Prostate gland (tissue), 2 donors: ENCODE data around the gene IGLL5. TPM values are rescaled to one million over a fixed set of nuclear protein-coding genes. Genes with fewer than 3 reads are reported as not detected.

Source experiments
- DNase-seq: peaks from one replicate; pipeline ENCODE4 v3.0.0-alpha.2; 2019; ENCODE audit warnings: low spot score
- H3K27ac ChIP-seq, 2 donors: fragments of 200-600 bp; sonication (generic); 2 replicates each; pipeline ENCODE4 v1.5.1; 2017 to 2019
- H3K27me3 ChIP-seq: fragments of 200-600 bp; sonication (generic); replicated peaks from 2 replicates; pipeline ENCODE4 v1.5.1; 2019; ENCODE audit not compliant: insufficient read depth
- H3K36me3 ChIP-seq, 2 donors: fragments of 200-600 bp; sonication (generic); 1 replicate in 1 of 2; 2 replicates in 1 of 2; pipeline versions ENCODE4 v1.5.1 to v1.8.1; 2017 to 2019
- H3K4me1 ChIP-seq: fragments of 200-600 bp; sonication (generic); replicated peaks from 2 replicates; pipeline ENCODE4 v1.5.1; 2019
- H3K4me3 ChIP-seq, 2 donors: fragments of 200-600 bp; sonication (generic); 2 replicates each; pipeline ENCODE4 v1.5.1; 2017 to 2019
- H3K9me3 ChIP-seq: fragments of 200-600 bp; sonication (generic); 2 replicates; pipeline ENCODE4 v1.5.1; 2017
- POLR2A ChIP-seq: fragments of 450-650 bp; IDR thresholded peaks from one replicate; pipeline ENCODE4 v1.6.1; 2016; ENCODE audit warnings: antibody characterized with exemption, mild to moderate bottlenecking
- POLR2AphosphoS5 ChIP-seq: sonication (generic); formaldehyde crosslinking; IDR thresholded peaks from one replicate; pipeline ENCODE4 v1.6.1; 2017; ENCODE audit warnings: antibody characterized with exemption
- WGBS: methylation state at CpG from one replicate; pipeline ENCODE4 v1.1.5; 2018; 5-methylcytosine and 5-hydroxymethylcytosine counted together
- intact Hi-C: fragments of 100-400 bp; cut with DNase I; formaldehyde crosslinking; loops from one replicate; pipeline ENCODE4 v1.14.2; 2022
- total RNA-seq, 2 donors: library from RNA; depleted of rRNA; stranded (reverse); fragments of >200 nt; gene quantifications; one replicate each; pipeline ENCODE4 v1.1.0, GENCODE V29; 2016
- TF ChIP-seq, protein P1 (sequence below), 4 experiments: fragments of 200-600 bp in 2 of 4; fragments of 450-650 bp in 2 of 4; sonication (generic) in 2 of 4; IDR thresholded peaks; 1 replicate in 3 of 4; 2 replicates in 1 of 4; pipeline ENCODE4 v1.5.1; 2016 to 2019; ENCODE audit warnings: antibody characterized with exemption in 4 of 4, mild to moderate bottlenecking in 2 of 4, moderate library complexity in 2 of 4

Gene IGLL5
- total RNA-seq, 2 donors from 2014 or later: not detected

DNA sequence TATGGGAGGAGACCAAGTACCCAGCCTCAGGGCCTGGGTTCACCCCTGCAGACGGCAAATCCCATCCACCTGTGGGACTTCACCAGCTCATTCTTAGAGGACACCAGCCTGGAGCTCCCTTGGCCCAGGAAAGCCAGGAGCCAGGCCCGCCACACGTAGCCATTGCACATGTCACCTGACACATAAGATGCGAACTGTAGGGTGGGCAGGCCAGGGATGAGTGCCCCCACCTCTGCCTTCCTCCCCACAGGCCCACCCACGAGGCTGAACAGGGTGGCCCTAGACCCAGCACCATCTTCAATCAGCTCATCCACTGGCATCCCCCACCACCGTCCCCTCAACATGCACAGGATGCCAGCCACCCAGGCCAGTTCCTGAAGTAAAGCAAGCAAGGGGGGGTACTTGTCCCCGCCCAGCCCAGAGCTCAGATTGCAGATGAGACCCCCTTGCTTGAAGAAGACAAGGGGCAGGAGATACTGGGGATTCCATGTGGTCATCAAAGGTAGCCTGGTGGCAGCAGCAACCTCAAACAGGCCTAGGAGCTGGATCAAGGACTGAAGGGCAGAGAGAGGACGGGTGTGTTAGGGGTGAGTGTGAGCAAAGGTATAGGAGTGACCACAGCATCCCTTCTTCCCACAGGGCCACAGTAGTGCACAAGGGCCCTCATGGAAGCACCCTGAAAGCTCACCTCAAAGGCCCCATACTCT is 45.6 kb downstream of the IGLL5 start:
- H3K27ac ChIP-seq: no peak overlapping the region
- no peak overlapping the region for H3K4me3 ChIP-seq
- no peaks in the 10 kb centered on the region for H3K27me3 ChIP-seq
- no peaks in the 10 kb centered on the region for H3K4me1 ChIP-seq
- WGBS: 89% methylated on average over 8 of the region's 8 CpGs
- TF ChIP-seq, protein P1, sequence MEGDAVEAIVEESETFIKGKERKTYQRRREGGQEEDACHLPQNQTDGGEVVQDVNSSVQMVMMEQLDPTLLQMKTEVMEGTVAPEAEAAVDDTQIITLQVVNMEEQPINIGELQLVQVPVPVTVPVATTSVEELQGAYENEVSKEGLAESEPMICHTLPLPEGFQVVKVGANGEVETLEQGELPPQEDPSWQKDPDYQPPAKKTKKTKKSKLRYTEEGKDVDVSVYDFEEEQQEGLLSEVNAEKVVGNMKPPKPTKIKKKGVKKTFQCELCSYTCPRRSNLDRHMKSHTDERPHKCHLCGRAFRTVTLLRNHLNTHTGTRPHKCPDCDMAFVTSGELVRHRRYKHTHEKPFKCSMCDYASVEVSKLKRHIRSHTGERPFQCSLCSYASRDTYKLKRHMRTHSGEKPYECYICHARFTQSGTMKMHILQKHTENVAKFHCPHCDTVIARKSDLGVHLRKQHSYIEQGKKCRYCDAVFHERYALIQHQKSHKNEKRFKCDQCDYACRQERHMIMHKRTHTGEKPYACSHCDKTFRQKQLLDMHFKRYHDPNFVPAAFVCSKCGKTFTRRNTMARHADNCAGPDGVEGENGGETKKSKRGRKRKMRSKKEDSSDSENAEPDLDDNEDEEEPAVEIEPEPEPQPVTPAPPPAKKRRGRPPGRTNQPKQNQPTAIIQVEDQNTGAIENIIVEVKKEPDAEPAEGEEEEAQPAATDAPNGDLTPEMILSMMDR (IDR thresholded peaks at IDR 0.05): no peak
- TF ChIP-seq POLR2A: no peak
- TF ChIP-seq POLR2AphosphoS5: no peak
- H3K36me3 ChIP-seq: no peaks in the 10 kb centered on the region
- no peaks in the 10 kb centered on the region for H3K9me3 ChIP-seq
- intact Hi-C loops: no loop called here
- DNase-seq: no peak

DNA sequence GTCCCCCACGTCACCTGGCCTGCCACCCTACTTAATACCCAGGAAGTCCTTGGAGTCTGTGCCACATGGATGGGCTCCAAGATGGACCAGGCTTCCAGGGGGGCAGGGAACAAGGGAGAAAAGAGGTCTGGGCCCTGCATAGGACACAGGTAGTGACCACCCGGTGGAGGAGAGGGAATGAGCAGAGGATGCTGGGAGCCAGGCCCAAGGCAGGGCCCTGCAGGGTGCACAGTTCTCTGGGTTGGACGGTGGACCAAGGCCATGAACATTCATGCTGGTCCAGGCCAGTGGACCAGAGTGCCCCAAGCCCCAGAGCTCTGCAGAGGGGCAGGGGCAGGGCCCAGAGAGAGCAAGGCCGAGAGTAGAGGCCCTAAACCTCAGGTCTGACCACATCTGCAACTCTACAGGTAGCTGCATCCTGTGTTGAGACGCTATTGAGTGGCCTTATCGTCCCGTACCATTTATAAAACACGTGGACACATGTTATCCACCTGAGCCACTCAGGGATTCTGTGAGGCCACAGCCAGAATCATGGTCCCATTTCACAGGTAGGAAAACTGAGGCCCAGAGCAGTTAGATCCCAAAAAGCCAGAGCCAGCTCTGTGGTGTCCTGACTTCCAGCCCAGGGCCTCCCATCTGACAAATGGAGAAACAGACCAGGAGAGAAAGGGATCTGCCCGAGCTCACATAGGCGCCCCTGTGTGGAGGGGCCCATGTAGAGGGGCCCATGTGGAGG is 46.4 kb downstream of the IGLL5 start:
- no peak overlapping the region for H3K27ac ChIP-seq
- no peaks in the 10 kb centered on the region for H3K9me3 ChIP-seq
- intact Hi-C loops: no loop called here
- no peaks in the 10 kb centered on the region for H3K4me1 ChIP-seq
- 87% methylated on average over 10 of the region's 10 CpGs for WGBS
- no peak for DNase-seq
- H3K4me3 ChIP-seq: no peak overlapping the region
- no peaks in the 10 kb centered on the region for H3K36me3 ChIP-seq
- TF ChIP-seq, protein P1 (IDR thresholded peaks at IDR 0.05): no peak
- TF ChIP-seq POLR2A (no peak), POLR2AphosphoS5 (no peak)
- no peaks in the 10 kb centered on the region for H3K27me3 ChIP-seq

DNA sequence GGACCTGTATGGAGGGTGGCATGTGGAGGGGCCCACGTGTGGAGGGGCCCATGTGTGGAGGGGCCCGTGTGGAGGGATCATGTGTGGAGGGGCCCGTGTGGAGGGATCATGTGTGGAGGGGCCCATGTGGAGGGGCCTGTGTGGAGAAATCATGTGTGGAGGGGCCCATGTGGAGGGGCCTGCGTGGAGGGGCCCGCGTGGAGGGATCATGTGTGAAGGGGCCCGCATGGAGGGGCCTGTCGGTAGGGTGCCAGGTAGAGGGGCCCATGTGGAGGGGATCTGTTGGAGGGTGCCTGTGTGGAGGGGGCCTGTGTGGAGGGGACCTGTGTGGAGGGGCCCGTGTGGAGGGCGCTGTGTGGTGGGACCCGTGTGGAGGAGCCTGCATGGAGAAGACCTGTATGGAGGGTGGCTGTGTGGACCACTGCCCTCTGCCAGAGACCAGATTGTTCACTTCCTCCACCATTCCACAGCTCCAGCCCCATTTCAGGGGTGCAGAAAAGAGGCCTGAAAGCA is 47.0 kb downstream of the IGLL5 start:
- no peaks in the 10 kb centered on the region for H3K36me3 ChIP-seq
- 83% methylated on average over 11 of the region's 11 CpGs for WGBS
- no peaks in the 10 kb centered on the region for H3K27me3 ChIP-seq
- no peak overlapping the region for H3K27ac ChIP-seq
- no peaks in the 10 kb centered on the region for H3K9me3 ChIP-seq
- TF ChIP-seq POLR2A (no peak), POLR2AphosphoS5 (no peak)
- TF ChIP-seq, protein P1 (IDR thresholded peaks at IDR 0.05): no peak
- H3K4me3 ChIP-seq: no peak overlapping the region
- intact Hi-C loops: no loop called here
- no peaks in the 10 kb centered on the region for H3K4me1 ChIP-seq
- DNase-seq: no peak

DNA sequence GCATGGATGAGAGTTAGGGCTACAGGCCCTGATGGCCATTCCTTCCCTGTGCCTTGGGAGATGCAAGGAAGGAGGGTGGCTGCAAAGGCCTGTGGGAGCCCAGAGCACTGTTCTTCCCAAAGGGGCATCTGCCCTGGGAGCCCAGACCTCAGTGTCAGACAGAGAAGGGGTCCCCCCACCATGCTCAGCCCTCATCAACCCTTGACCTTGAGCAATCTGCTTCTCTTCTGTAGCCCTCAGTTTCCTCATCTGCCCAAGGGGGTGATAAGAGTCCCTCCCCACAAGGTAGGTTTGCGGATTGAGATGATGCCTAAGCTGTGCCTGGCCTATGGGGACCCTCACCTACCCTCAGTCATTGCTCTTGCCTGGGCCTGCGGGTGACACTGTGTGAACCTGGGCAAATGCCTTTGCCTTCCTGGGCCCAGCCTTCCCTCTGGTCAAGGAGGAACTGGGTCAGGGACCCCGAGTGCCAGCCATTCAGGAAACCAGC is 47.5 kb downstream of the IGLL5 start:
- Histone ChIP-seq H3K4me3 (no peak overlapping the region), H3K9me3 (no peaks in the 10 kb centered on the region), H3K27me3 (no peaks in the 10 kb centered on the region), H3K27ac (no peak overlapping the region), H3K36me3 (no peaks in the 10 kb centered on the region), H3K4me1 (no peaks in the 10 kb centered on the region)
- TF ChIP-seq, protein P1 (IDR thresholded peaks at IDR 0.05): no peak
- TF ChIP-seq POLR2AphosphoS5 (no peak), POLR2A (no peak)
- 83% methylated on average over 3 of the region's 3 CpGs for WGBS
- intact Hi-C loops: no loop called here
- no peak for DNase-seq
